Heart left ventricle (tissue), 16 donors: ENCODE results near the gene KIRREL3. TPM values are rescaled to one million over a fixed set of nuclear protein-coding genes. Genes with fewer than 3 reads are reported as not detected.

Source experiments
- ATAC-seq, 4 donors: fragments of 200-7000 bp; cut with Tn5 transposase; one replicate each; pipeline ENCODE4 v1.9.1; 2020 to 2022; ENCODE audit warnings: moderate library complexity in 4 of 4, mild to moderate bottlenecking in 3 of 4, moderate number of reproducible peaks in 1 of 4
- DNase-seq, 5 donors: peaks; one replicate each; pipeline ENCODE4 v3.0.0-alpha.2; 2020
- H3K27ac ChIP-seq, 12 donors: fragments of 200-600 bp; sonication (generic) in 4 of 12; one replicate each; pipeline versions ENCODE4 v1.5.0 to v1.8.0; 2016 to 2022; ENCODE audit warnings: mild to moderate bottlenecking in 2 of 12
- H3K27me3 ChIP-seq, 9 donors: fragments of 200-600 bp; sonication (generic) in 2 of 9; one replicate each; pipeline versions ENCODE4 v1.5.1 to v1.8.0; 2016 to 2022; ENCODE audit warnings: mild to moderate bottlenecking in 3 of 9
- H3K36me3 ChIP-seq, 9 donors: fragments of 200-600 bp; sonication (generic) in 2 of 9; one replicate each; pipeline versions ENCODE4 v1.5.0 to v1.8.0; 2018 to 2022; ENCODE audit warnings: mild to moderate bottlenecking in 2 of 9
- H3K4me1 ChIP-seq, 12 donors: fragments of 200-600 bp; sonication (generic) in 4 of 12; one replicate each; pipeline versions ENCODE4 v1.5.0 to v1.8.0; 2016 to 2022; ENCODE audit warnings: mild to moderate bottlenecking in 3 of 12
- H3K4me3 ChIP-seq, 12 donors: fragments of 200-600 bp; sonication (generic) in 4 of 12; one replicate each; pipeline versions ENCODE4 v1.5.0 to v1.8.0; 2017 to 2022; ENCODE audit warnings: mild to moderate bottlenecking in 9 of 12, moderate library complexity in 4 of 12
- H3K9me3 ChIP-seq, 12 donors: fragments of 200-600 bp; sonication (generic) in 4 of 12; one replicate each; pipeline versions ENCODE4 v1.5.0 to v1.8.0; 2016 to 2022; ENCODE audit warnings: mild to moderate bottlenecking in 1 of 12
- POLR2A ChIP-seq, 2 donors: fragments of 450-650 bp; IDR thresholded peaks; one replicate each; pipeline ENCODE4 v1.6.1; 2017; ENCODE audit warnings: antibody characterized with exemption in 2 of 2, mild to moderate bottlenecking in 2 of 2, moderate library complexity in 2 of 2
- WGBS, 4 donors: extraction: QIAGEN DNeasy Blood & Tissue Kit in 2 of 4; methylation state at CpG; one replicate each; pipeline versions ENCODE4 v1.1.5 to v1.1.7; 2013 to 2018; 5-methylcytosine and 5-hydroxymethylcytosine counted together
- intact Hi-C, 10 donors: fragments of 100-400 bp; cut with DNase I; formaldehyde crosslinking; loops; one replicate each; pipeline versions ENCODE4 v1.11.1 to v1.14.2; 2022
- polyA plus RNA-seq, 2 donors: library from polyadenylated mRNA; stranded (reverse); fragments of 200-250 nt; gene quantifications; one replicate each; pipeline ENCODE4 v1.2.3, GENCODE V29; 2013
- total RNA-seq, 9 donors: library from RNA; depleted of rRNA in 2 of 9; stranded (reverse); fragments of >200 nt in 2 of 9; fragmentation: NEBNext Ultra II Directional in 3 of 9; extraction: Animal tissue kit (Norgen Biotek cat#: 25700) in 3 of 9; gene quantifications; one replicate each; pipeline versions ENCODE4 v1.1.0 to v1.2.4, GENCODE V29; 2016 to 2023
- TF ChIP-seq, protein P1 (sequence below), 12 donors: fragments of 200-600 bp; sonication (generic) in 4 of 12; IDR thresholded peaks; one replicate each; pipeline versions ENCODE4 v1.5.0 to v1.8.0; 2018 to 2022; ENCODE audit warnings: antibody characterized with exemption in 12 of 12, mild to moderate bottlenecking in 5 of 12
- donor health status: ischemic (EF 13 %, LVEDD 7.1; RV severe dilation, severe dysfunction).
- donor health status: healthy with polysubstance abuse.
- donor health status: DM: no; HTN: yes; CAD: no.
- donor health status: DM: no; HTN: no; CAD: no.
- donor health status: ischemic (EF 25% LVEDD 6.9; RV normal size, moderate dysfunction).
- donor health status: ischemic (EF 25% LVEDD 5.7; RV mildly dilated, moderate dysfunction).
- donor health status: healthy.
- donor health status: DM: yes; HTN: yes; CAD: no.
- donor health status: ischemic (EF 35%, LVEDD 5.7; RV mildly dilated, moderate dysfunction).
- donor health status: nonischemic (EF 11% LVEDD 7.7; RV severe dilation, severe dysfunction).
- donor health status: DM: yes; HTN: yes; CAD: no.
- donor health status: PGD.
- donor health status: ischemic (EF 29% LVEDD 5.4; RV normal size, mild dysfunction).
- donor health status: nonischemic (EF 23%, LVEDD 6.1; RV moderate dilation, normal function).

KIRREL3 gene
- total and polyA plus RNA-seq, 11 donors = 0.08 to 1.3 (median 0.27) TPM

DNA sequence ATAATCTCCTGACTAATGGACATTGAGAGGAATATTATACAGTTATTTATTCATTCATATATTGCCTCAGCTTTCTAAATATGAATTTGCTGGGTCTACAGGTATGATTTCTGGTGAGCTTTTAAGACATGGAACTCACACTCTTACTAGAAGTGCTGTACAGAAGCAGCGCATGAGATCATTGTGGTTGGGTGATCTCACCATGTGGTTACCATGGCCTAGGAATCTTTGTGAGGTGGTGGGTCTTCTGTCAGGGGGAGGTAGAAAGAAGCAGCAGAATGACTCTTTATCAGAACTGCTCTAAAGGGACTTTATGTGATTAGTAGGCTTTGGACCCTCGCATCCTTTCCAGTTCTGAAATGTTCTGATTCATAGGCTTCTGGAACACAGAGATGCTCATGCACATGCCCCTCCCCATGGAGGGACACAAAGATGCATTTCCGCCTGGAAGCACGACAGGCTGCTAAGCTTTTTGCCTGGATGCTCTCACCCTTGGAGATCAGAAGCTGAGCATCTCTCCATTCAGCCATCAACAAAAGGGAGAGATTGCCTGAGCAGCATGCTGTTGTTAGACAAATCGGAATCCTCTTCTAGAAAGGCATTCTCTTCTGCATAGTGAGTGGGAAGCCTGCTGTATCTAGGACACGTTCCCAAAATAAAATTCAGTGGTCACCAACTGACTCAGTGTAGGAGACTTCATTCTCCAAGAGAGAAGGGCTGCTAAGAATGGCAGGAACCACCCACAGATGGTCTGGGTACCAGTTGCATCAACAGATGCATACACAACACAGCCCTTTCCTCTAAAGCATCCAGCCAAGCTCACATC is 51.3 kb downstream of the KIRREL3 start:
- WGBS, 4 donors = 69 to 80% (median 79%) methylated on average over 6 of the region's 6 CpGs
- Histone ChIP-seq H3K27ac (no peak overlapping the region), H3K4me1 (no peaks in the 10 kb centered on the region), H3K4me3 (no peak overlapping the region), H3K9me3 (no peaks in the 10 kb centered on the region), H3K36me3 (no peaks in the 10 kb centered on the region), H3K27me3 (peaks cover 0 to 6% (median 0%) of the 10 kb centered on the region in 9 donors)
- DNase-seq (no peak), ATAC-seq (no peak)
- TF ChIP-seq POLR2A (IDR thresholded peaks at IDR 0.05) = no peak
- intact Hi-C loops = no loop called here

DNA sequence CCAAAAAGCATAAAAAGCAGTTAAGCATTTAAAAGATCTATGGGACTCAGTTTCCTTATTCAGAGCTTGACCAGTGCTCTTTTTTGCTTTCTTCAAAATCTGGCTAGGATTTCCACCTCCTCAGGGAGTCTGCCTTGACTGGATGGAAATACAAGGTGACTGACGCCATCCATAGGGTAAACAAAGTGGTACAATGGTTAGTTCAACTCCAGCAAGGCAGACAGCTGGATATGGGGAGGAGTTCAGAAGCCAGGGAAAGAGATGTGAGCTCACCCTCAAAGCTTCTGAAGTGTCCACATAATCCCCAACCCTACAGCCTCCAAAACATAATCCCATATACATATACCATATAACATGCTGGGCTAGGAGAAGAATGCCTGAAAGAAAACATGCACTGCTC is 52.0 kb downstream of the KIRREL3 start:
- no peaks in the 10 kb centered on the region for H3K4me1 ChIP-seq
- no peak overlapping the region for H3K4me3 ChIP-seq
- TF ChIP-seq, protein P1, sequence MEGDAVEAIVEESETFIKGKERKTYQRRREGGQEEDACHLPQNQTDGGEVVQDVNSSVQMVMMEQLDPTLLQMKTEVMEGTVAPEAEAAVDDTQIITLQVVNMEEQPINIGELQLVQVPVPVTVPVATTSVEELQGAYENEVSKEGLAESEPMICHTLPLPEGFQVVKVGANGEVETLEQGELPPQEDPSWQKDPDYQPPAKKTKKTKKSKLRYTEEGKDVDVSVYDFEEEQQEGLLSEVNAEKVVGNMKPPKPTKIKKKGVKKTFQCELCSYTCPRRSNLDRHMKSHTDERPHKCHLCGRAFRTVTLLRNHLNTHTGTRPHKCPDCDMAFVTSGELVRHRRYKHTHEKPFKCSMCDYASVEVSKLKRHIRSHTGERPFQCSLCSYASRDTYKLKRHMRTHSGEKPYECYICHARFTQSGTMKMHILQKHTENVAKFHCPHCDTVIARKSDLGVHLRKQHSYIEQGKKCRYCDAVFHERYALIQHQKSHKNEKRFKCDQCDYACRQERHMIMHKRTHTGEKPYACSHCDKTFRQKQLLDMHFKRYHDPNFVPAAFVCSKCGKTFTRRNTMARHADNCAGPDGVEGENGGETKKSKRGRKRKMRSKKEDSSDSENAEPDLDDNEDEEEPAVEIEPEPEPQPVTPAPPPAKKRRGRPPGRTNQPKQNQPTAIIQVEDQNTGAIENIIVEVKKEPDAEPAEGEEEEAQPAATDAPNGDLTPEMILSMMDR (IDR thresholded peaks at IDR 0.05) = no peak
- no peak for TF ChIP-seq POLR2A (IDR thresholded peaks at IDR 0.05)
- ATAC-seq (no peak), DNase-seq (no peak)
- H3K27me3 ChIP-seq = peaks cover 0 to 6% (median 0%) of the 10 kb centered on the region in 9 donors
- no peak overlapping the region for H3K27ac ChIP-seq
- intact Hi-C loops = no loop called here
- WGBS, 4 donors = 47 to 66% (median 56%) methylated on average over 1 of the region's 1 CpG
- no peaks in the 10 kb centered on the region for H3K9me3 ChIP-seq
- H3K36me3 ChIP-seq = no peaks in the 10 kb centered on the region

- no peaks in the 10 kb centered on the region for H3K36me3 ChIP-seq
- no peak for TF ChIP-seq POLR2A (IDR thresholded peaks at IDR 0.05)
- TF ChIP-seq, protein P1 (IDR thresholded peaks at IDR 0.05) = no peak
- H3K4me3 ChIP-seq = no peak overlapping the region
- 60 to 78% (median 68%) methylated on average over 3 of the region's 3 CpGs for WGBS, 4 donors
- peaks cover 0 to 12% (median 0%) of the 10 kb centered on the region in 9 donors for H3K27me3 ChIP-seq
- no peak overlapping the region for H3K27ac ChIP-seq
- DNase-seq (no peak), ATAC-seq (no peak)
- H3K9me3 ChIP-seq = no peaks in the 10 kb centered on the region
- intact Hi-C loops = no loop called here
- no peaks in the 10 kb centered on the region for H3K4me1 ChIP-seq
These were observed 55.3 kb downstream of the KIRREL3 start for GRCh38 chr11:126945319-126945718.

- Histone ChIP-seq H3K36me3 (no peaks in the 10 kb centered on the region), H3K27ac (no peak overlapping the region), H3K27me3 (peaks cover 0 to 6% (median 0%) of the 10 kb centered on the region in 9 donors), H3K4me1 (no peaks in the 10 kb centered on the region), H3K9me3 (no peaks in the 10 kb centered on the region), H3K4me3 (no peak overlapping the region)
- DNase-seq = no peak
- 67 to 83% (median 77%) methylated on average over 7 of the region's 7 CpGs for WGBS, 4 donors
- intact Hi-C loops = no loop called here
- no peak for ATAC-seq
- no peak for TF ChIP-seq POLR2A (IDR thresholded peaks at IDR 0.05)
- TF ChIP-seq, protein P1 (IDR thresholded peaks at IDR 0.05) = no peak
These were observed 57.3 kb downstream of the KIRREL3 start for GRCh38 chr11:126943316-126943715.
